ENCODE results near the gene GNAZ.
A peak's percentile ranks its signal among the peaks of the same experiment; 100 is the strongest.

Gene GNAZ

GRCh38 chr22:23065495-23066122 is 4.7 kb upstream of the GNAZ start:
- no peak for DNase-seq

GRCh38 chr22:23066200-23067022 is 3.9 kb upstream of the GNAZ start:
- DNase-seq = no peak

GRCh38 chr22:23067023-23067650 is 3.2 kb upstream of the GNAZ start:
- no peak for DNase-seq

GRCh38 chr22:23067691-23068090 is 2.6 kb upstream of the GNAZ start:
- no peak for DNase-seq

GRCh38 chr22:23068096-23068831 is 2.1 kb upstream of the GNAZ start:
- DNase-seq = no peak

- DNase-seq = no peak
Observed at GRCh38 chr22:23068832-23069385, 1.4 kb upstream of the GNAZ start.

- peak; percentile 88 for DNase-seq
Observed at GRCh38 chr22:23069502-23070357, 589 bp upstream of the GNAZ start.

GRCh38 chr22:23071230-23072076 is 1.1 kb downstream of the GNAZ start:
- no peak for DNase-seq

- DNase-seq = no peak
Observed at GRCh38 chr22:23072077-23072910, 2.0 kb downstream of the GNAZ start.

GRCh38 chr22:23072911-23073491 is 2.7 kb downstream of the GNAZ start:
- DNase-seq = no peak

GRCh38 chr22:23073526-23074229 is 3.4 kb downstream of the GNAZ start:
- DNase-seq = no peak

- DNase-seq = no peak
Observed at GRCh38 chr22:23074451-23074850, 4.1 kb downstream of the GNAZ start.

GRCh38 chr22:23075050-23075449 is 4.7 kb downstream of the GNAZ start:
- no peak for DNase-seq

- no peak for DNase-seq
Observed at GRCh38 chr22:23075525-23076216, 5.4 kb downstream of the GNAZ start.

GRCh38 chr22:23076896-23077572 is 6.7 kb downstream of the GNAZ start:
- no peak for DNase-seq

- no peak for DNase-seq
Observed at GRCh38 chr22:23077627-23078461, 7.5 kb downstream of the GNAZ start.

- DNase-seq = no peak
Observed at GRCh38 chr22:23078462-23078787, 8.1 kb downstream of the GNAZ start.
